Tibial nerve (tissue), 3 donors: ENCODE results near the gene GRIN2A.

Experiments
- CTCF ChIP-seq, 5 experiments: fragments of 200-600 bp in 3 of 5; fragments of 450-650 bp in 2 of 5; sonication (generic) in 3 of 5; IDR thresholded peaks; one replicate each; pipeline ENCODE4 v1.5.1; 2016 to 2019; ENCODE audit warnings: antibody characterized with exemption in 5 of 5, mild to moderate bottlenecking in 3 of 5, moderate library complexity in 2 of 5
- POLR2A ChIP-seq, 2 donors: fragments of 450-650 bp; IDR thresholded peaks; one replicate each; pipeline ENCODE4 v1.6.1; 2017; ENCODE audit warnings: antibody characterized with exemption in 2 of 2, mild to moderate bottlenecking in 2 of 2, moderate library complexity in 2 of 2

- TF ChIP-seq POLR2A (IDR thresholded peaks at IDR 0.05): no peak
- no peak for TF ChIP-seq CTCF (IDR thresholded peaks at IDR 0.05)
Observed at GRCh38 chr16:9708972-9709620, 473.1 kb downstream of the GRIN2A start.
